Loucy (cell line): ENCODE data around the gene HS3ST3B1.

Experiments used
- H2AFZ ChIP-seq: fragments of 200-600 bp; sonication (generic); 2 replicates; pipeline ENCODE4 v1.6.0; 2016; ENCODE audit warnings: antibody characterized with exemption, mild to moderate bottlenecking, low read length, moderate library complexity
- H3F3A ChIP-seq: fragments of 200-600 bp; 2 replicates; pipeline ENCODE4 v1.6.0; 2016; ENCODE audit warnings: antibody characterized with exemption, low read depth, mild to moderate bottlenecking
- H3K27me3 ChIP-seq: fragments of 200-600 bp; sonication (generic); 2 replicates; pipeline ENCODE4 v1.6.1; 2014; ENCODE audit warnings: low read length, mild to moderate bottlenecking; ENCODE audit not compliant: insufficient read depth, poor library complexity, severe bottlenecking
- H3K36me3 ChIP-seq: fragments of 200-600 bp; sonication (generic); 2 replicates; pipeline ENCODE4 v1.6.1; 2016; ENCODE audit warnings: low read length; ENCODE audit not compliant: insufficient read depth
- H3K4me1 ChIP-seq: fragments of 200-600 bp; sonication (generic); 2 replicates; pipeline ENCODE4 v1.5.1; 2014; ENCODE audit warnings: low read length, mild to moderate bottlenecking; ENCODE audit not compliant: insufficient read depth, poor library complexity, severe bottlenecking
- H3K4me2 ChIP-seq: fragments of 200-600 bp; sonication (generic); 2 replicates; pipeline ENCODE4 v1.6.0; 2014; ENCODE audit warnings: antibody characterized with exemption, low read length, low read depth, mild to moderate bottlenecking; ENCODE audit not compliant: poor library complexity, severe bottlenecking
- H3K4me3 ChIP-seq: fragments of 200-600 bp; sonication (generic); 2 replicates; pipeline ENCODE4 v1.5.1; 2014; ENCODE audit warnings: low read length, mild to moderate bottlenecking, mixed read lengths; ENCODE audit not compliant: poor library complexity, severe bottlenecking
- H3K79me2 ChIP-seq: fragments of 200-600 bp; sonication (generic); 2 replicates; pipeline ENCODE4 v1.6.1; 2014; ENCODE audit warnings: low read length; ENCODE audit not compliant: insufficient read depth
- H3K9ac ChIP-seq: fragments of 200-600 bp; sonication (generic); 2 replicates; pipeline ENCODE4 v1.6.0; 2014; ENCODE audit warnings: mild to moderate bottlenecking, low read depth, low read length, moderate library complexity; ENCODE audit not compliant: poor library complexity, severe bottlenecking
- H3K9me2 ChIP-seq: fragments of 200-600 bp; sonication (generic); replicated peaks from 2 replicates; pipeline ENCODE4 v1.6.1; 2016; ENCODE audit warnings: low read depth, low read length, mixed read lengths
- H3K9me3 ChIP-seq: fragments of 200-600 bp; sonication (generic); 2 replicates; pipeline ENCODE4 v1.6.1; 2014; ENCODE audit warnings: mild to moderate bottlenecking, antibody characterized with exemption, low read length, low read depth; ENCODE audit not compliant: insufficient read depth
- H4K20me1 ChIP-seq: fragments of 200-600 bp; sonication (generic); 2 replicates; pipeline ENCODE4 v1.6.0; 2014; ENCODE audit warnings: antibody characterized with exemption, low read length, mild to moderate bottlenecking; ENCODE audit not compliant: insufficient read depth, poor library complexity, severe bottlenecking
- CTCF ChIP-seq: fragments of 200-600 bp; sonication (generic); conservative IDR thresholded peaks from 2 replicates; pipeline ENCODE4 v1.5.1; 2014; ENCODE audit warnings: mild to moderate bottlenecking, antibody characterized with exemption, low read length
- EZH2phosphoT487 ChIP-seq: fragments of 200-600 bp; IDR thresholded peaks from 2 replicates; pipeline ENCODE4 v1.6.1; 2018; ENCODE audit warnings: antibody characterized with exemption, mild to moderate bottlenecking, moderate library complexity, borderline replicate concordance

The HS3ST3B1 gene

GRCh38 chr17:14340857-14341754 lies 40.2 kb downstream of the HS3ST3B1 start:
- H3K9me3 ChIP-seq: no peaks in the 10 kb centered on the region
- no peak overlapping the region for H2AFZ ChIP-seq
- H3K4me1 ChIP-seq: no peaks in the 10 kb centered on the region
- H3K36me3 ChIP-seq: no peaks in the 10 kb centered on the region
- TF ChIP-seq EZH2phosphoT487: no peak
- TF ChIP-seq CTCF: no peak
- no peaks in the 10 kb centered on the region for H3K27me3 ChIP-seq
- H3K9ac ChIP-seq: no peak overlapping the region
- H3K9me2 ChIP-seq: no peaks in the 10 kb centered on the region
- no peak overlapping the region for H3K4me2 ChIP-seq
- H4K20me1 ChIP-seq: no peaks in the 10 kb centered on the region
- no peak overlapping the region for H3K4me3 ChIP-seq
- H3F3A ChIP-seq: no peaks in the 10 kb centered on the region
- no peaks in the 10 kb centered on the region for H3K79me2 ChIP-seq

- no peak overlapping the region for H3K4me2 ChIP-seq
- H2AFZ ChIP-seq: no peak overlapping the region
- no peak overlapping the region for H3K9ac ChIP-seq
- no peaks in the 10 kb centered on the region for H3F3A ChIP-seq
- H3K27me3 ChIP-seq: no peaks in the 10 kb centered on the region
- TF ChIP-seq EZH2phosphoT487 (no peak), CTCF (no peak)
- no peaks in the 10 kb centered on the region for H3K79me2 ChIP-seq
- H4K20me1 ChIP-seq: no peaks in the 10 kb centered on the region
- H3K4me3 ChIP-seq: no peak overlapping the region
- H3K36me3 ChIP-seq: no peaks in the 10 kb centered on the region
- H3K4me1 ChIP-seq: no peaks in the 10 kb centered on the region
- no peaks in the 10 kb centered on the region for H3K9me2 ChIP-seq
- no peaks in the 10 kb centered on the region for H3K9me3 ChIP-seq
Observed at GRCh38 chr17:14341866-14342265, 41.0 kb downstream of the HS3ST3B1 start.

GRCh38 chr17:14346801-14347200 lies 45.9 kb downstream of the HS3ST3B1 start:
- no peak overlapping the region for H3K4me2 ChIP-seq
- no peaks in the 10 kb centered on the region for H3K4me1 ChIP-seq
- H3K9me3 ChIP-seq: peaks cover 5% of the 10 kb centered on the region; the same call in 1 of the 2 replicates
- TF ChIP-seq EZH2phosphoT487 (no peak), CTCF (no peak)
- H3K4me3 ChIP-seq: no peak overlapping the region
- no peaks in the 10 kb centered on the region for H3K9me2 ChIP-seq
- no peaks in the 10 kb centered on the region for H3K27me3 ChIP-seq
- no peaks in the 10 kb centered on the region for H3F3A ChIP-seq
- H3K79me2 ChIP-seq: no peaks in the 10 kb centered on the region
- H4K20me1 ChIP-seq: no peaks in the 10 kb centered on the region
- H2AFZ ChIP-seq: no peak overlapping the region
- H3K9ac ChIP-seq: no peak overlapping the region
- H3K36me3 ChIP-seq: no peaks in the 10 kb centered on the region
